ENCODE data around the gene ADO. TPM values are rescaled to one million over a fixed set of nuclear protein-coding genes. Genes with fewer than 3 reads are reported as not detected.

ADO gene
- total RNA-seq, 1 experiment from 2014 or later = 29.3 TPM

DNA sequence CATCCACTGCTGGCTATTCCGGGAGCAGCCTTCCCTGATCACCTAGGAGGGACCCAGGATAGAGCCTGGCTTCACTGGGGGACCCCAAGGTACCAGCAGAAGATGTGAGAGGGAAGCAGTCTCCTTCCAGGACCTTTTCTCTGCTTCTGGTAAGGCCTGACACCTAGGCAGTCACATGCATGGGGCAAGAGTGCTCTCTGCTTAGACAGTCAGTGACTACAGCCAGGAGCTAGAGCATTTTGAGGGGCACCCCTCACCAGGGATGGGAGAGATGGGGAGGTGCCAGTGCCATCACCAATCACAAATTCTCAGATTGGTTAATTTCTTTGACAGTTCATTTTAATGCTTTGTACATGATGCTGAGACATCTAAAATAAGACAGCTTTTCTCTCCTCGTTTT, 13.9 kb upstream of the ADO start:
- H3K27me3 Mint-ChIP-seq (ENCODE audit: low read depth) = no peaks in the 10 kb centered on the region
- ATAC-seq = no peak
- peaks cover 21% of the 10 kb centered on the region for H3K9me3 Mint-ChIP-seq
- TF ChIP-seq, protein P1, sequence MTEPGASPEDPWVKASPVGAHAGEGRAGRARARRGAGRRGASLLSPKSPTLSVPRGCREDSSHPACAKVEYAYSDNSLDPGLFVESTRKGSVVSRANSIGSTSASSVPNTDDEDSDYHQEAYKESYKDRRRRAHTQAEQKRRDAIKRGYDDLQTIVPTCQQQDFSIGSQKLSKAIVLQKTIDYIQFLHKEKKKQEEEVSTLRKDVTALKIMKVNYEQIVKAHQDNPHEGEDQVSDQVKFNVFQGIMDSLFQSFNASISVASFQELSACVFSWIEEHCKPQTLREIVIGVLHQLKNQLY (CRISPR knock-in tag; IDR thresholded peaks at IDR 0.05) = no peak
- no peak for TF ChIP-seq NR1H2 (CRISPR knock-in tag; IDR thresholded peaks at IDR 0.05)
- TF ChIP-seq, protein P2, sequence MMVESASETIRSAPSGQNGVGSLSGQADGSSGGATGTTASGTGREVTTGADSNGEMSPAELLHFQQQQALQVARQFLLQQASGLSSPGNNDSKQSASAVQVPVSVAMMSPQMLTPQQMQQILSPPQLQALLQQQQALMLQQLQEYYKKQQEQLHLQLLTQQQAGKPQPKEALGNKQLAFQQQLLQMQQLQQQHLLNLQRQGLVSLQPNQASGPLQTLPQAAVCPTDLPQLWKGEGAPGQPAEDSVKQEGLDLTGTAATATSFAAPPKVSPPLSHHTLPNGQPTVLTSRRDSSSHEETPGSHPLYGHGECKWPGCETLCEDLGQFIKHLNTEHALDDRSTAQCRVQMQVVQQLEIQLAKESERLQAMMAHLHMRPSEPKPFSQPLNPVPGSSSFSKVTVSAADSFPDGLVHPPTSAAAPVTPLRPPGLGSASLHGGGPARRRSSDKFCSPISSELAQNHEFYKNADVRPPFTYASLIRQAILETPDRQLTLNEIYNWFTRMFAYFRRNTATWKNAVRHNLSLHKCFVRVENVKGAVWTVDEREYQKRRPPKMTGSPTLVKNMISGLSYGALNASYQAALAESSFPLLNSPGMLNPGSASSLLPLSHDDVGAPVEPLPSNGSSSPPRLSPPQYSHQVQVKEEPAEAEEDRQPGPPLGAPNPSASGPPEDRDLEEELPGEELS (CRISPR knock-in tag; IDR thresholded peaks at IDR 0.05) = no peak
- TF ChIP-seq, protein P3, sequence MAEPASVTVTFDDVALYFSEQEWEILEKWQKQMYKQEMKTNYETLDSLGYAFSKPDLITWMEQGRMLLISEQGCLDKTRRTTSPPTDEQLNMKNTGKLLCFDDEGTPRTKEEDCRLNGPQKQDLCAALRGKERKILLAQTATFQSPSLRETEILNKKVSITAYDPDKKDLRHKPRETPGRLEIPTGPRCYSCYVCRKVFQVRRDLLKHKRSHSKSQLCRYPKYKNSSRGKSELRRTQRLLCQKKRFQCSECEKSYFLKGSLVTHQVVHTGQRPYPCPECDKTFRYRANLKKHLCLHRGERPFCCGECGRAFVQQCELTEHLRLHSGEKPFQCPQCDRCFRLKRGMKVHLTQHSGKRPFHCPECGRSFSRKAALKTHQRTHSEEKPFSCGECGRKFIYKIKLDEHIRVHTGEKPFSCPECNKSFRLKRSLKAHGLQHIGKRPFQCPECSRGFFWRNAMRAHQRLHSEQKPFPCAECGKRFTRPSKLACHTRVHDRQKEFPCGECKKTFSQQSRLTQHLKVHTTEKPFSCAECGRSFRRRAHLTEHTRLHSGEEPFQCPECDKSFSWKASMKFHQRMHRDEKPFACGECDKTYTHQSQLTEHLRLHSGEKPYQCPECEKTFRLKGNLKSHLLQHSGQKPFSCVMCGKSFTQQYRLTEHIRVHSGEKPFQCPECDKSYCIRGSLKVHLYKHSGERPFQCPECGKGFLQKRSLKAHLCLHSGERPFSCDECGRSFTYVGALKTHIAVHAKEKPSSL (CRISPR knock-in tag; conservative IDR thresholded peaks at IDR 0.05) = no peak
- TF ChIP-seq ZNF671 (CRISPR knock-in tag; IDR thresholded peaks at IDR 0.05) = no peak
- TF ChIP-seq, protein P4, sequence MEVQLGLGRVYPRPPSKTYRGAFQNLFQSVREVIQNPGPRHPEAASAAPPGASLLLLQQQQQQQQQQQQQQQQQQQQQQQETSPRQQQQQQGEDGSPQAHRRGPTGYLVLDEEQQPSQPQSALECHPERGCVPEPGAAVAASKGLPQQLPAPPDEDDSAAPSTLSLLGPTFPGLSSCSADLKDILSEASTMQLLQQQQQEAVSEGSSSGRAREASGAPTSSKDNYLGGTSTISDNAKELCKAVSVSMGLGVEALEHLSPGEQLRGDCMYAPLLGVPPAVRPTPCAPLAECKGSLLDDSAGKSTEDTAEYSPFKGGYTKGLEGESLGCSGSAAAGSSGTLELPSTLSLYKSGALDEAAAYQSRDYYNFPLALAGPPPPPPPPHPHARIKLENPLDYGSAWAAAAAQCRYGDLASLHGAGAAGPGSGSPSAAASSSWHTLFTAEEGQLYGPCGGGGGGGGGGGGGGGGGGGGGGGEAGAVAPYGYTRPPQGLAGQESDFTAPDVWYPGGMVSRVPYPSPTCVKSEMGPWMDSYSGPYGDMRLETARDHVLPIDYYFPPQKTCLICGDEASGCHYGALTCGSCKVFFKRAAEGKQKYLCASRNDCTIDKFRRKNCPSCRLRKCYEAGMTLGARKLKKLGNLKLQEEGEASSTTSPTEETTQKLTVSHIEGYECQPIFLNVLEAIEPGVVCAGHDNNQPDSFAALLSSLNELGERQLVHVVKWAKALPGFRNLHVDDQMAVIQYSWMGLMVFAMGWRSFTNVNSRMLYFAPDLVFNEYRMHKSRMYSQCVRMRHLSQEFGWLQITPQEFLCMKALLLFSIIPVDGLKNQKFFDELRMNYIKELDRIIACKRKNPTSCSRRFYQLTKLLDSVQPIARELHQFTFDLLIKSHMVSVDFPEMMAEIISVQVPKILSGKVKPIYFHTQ (CRISPR knock-in tag; IDR thresholded peaks at IDR 0.05) = no peak
- TF ChIP-seq ZNF396 (CRISPR knock-in tag; IDR thresholded peaks at IDR 0.05; ENCODE audit: borderline replicate concordance) = no peak
- ChIA-PET POLR2A (no interaction called here), CTCF (interaction anchor here (1.6 kb wide), 1 partner anchor 14 kb away, joined by 4 read pairs; no protein-coding TSS in a partner anchor)
- H3K36me3 Mint-ChIP-seq = peaks cover 7% of the 10 kb centered on the region
- H3K27ac Mint-ChIP-seq = no peak overlapping the region
- H3K4me3 Mint-ChIP-seq = no peak overlapping the region
- DNase-seq (ENCODE audit: low spot score) = no peak
- H3K4me1 Mint-ChIP-seq = 0 out of 2 replicates have a peak, but pooled peaks cover 6% of the 10 kb centered on the region

DNA sequence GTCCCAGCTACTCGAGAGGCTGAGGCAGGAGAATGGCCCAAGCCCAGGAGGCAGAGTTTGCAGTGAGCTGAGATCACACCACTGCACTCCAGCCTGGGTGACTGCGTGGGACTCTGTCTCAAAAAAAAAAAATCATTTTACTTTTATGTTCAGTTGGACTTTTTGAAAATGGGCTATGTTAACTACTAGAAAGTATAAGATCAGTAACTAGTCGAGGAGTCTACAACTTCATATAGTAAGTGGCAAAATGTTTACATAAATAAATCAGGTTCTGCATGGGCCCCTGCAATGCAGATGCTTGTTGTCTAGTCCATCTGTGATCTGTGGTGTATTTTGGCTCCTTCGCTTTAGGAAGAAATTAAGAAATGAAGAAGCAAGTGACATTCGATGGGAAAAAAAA, 12.3 kb upstream of the ADO start:
- H3K9me3 Mint-ChIP-seq = peaks cover 8% of the 10 kb centered on the region
- CTCF ChIA-PET = interaction anchor here (1.6 kb wide), 1 partner anchor 12 kb away, joined by 4 read pairs; no protein-coding TSS in a partner anchor
- TF ChIP-seq SMAD4 (CRISPR knock-in tag; IDR thresholded peaks at IDR 0.05) = no peak
- TF ChIP-seq FOXK1 (CRISPR knock-in tag; IDR thresholded peaks at IDR 0.05) = no peak
- no peak for TF ChIP-seq ZNF263 (CRISPR knock-in tag; IDR thresholded peaks at IDR 0.05; ENCODE audit: low read depth)
- no peak for TF ChIP-seq ZNF121 (CRISPR knock-in tag; IDR thresholded peaks at IDR 0.05)
- TF ChIP-seq, protein P5, sequence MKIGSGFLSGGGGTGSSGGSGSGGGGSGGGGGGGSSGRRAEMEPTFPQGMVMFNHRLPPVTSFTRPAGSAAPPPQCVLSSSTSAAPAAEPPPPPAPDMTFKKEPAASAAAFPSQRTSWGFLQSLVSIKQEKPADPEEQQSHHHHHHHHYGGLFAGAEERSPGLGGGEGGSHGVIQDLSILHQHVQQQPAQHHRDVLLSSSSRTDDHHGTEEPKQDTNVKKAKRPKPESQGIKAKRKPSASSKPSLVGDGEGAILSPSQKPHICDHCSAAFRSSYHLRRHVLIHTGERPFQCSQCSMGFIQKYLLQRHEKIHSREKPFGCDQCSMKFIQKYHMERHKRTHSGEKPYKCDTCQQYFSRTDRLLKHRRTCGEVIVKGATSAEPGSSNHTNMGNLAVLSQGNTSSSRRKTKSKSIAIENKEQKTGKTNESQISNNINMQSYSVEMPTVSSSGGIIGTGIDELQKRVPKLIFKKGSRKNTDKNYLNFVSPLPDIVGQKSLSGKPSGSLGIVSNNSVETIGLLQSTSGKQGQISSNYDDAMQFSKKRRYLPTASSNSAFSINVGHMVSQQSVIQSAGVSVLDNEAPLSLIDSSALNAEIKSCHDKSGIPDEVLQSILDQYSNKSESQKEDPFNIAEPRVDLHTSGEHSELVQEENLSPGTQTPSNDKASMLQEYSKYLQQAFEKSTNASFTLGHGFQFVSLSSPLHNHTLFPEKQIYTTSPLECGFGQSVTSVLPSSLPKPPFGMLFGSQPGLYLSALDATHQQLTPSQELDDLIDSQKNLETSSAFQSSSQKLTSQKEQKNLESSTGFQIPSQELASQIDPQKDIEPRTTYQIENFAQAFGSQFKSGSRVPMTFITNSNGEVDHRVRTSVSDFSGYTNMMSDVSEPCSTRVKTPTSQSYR (CRISPR knock-in tag; IDR thresholded peaks at IDR 0.05) = no peak
- TF ChIP-seq, protein P4 (CRISPR knock-in tag; IDR thresholded peaks at IDR 0.05) = no peak
- TF ChIP-seq, protein P6, sequence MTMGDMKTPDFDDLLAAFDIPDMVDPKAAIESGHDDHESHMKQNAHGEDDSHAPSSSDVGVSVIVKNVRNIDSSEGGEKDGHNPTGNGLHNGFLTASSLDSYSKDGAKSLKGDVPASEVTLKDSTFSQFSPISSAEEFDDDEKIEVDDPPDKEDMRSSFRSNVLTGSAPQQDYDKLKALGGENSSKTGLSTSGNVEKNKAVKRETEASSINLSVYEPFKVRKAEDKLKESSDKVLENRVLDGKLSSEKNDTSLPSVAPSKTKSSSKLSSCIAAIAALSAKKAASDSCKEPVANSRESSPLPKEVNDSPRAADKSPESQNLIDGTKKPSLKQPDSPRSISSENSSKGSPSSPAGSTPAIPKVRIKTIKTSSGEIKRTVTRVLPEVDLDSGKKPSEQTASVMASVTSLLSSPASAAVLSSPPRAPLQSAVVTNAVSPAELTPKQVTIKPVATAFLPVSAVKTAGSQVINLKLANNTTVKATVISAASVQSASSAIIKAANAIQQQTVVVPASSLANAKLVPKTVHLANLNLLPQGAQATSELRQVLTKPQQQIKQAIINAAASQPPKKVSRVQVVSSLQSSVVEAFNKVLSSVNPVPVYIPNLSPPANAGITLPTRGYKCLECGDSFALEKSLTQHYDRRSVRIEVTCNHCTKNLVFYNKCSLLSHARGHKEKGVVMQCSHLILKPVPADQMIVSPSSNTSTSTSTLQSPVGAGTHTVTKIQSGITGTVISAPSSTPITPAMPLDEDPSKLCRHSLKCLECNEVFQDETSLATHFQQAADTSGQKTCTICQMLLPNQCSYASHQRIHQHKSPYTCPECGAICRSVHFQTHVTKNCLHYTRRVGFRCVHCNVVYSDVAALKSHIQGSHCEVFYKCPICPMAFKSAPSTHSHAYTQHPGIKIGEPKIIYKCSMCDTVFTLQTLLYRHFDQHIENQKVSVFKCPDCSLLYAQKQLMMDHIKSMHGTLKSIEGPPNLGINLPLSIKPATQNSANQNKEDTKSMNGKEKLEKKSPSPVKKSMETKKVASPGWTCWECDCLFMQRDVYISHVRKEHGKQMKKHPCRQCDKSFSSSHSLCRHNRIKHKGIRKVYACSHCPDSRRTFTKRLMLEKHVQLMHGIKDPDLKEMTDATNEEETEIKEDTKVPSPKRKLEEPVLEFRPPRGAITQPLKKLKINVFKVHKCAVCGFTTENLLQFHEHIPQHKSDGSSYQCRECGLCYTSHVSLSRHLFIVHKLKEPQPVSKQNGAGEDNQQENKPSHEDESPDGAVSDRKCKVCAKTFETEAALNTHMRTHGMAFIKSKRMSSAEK (CRISPR knock-in tag; IDR thresholded peaks at IDR 0.05; ENCODE audit: borderline replicate concordance) = no peak
- no peak for TF ChIP-seq NR1H2 (CRISPR knock-in tag; IDR thresholded peaks at IDR 0.05)
- TF ChIP-seq, protein P7, sequence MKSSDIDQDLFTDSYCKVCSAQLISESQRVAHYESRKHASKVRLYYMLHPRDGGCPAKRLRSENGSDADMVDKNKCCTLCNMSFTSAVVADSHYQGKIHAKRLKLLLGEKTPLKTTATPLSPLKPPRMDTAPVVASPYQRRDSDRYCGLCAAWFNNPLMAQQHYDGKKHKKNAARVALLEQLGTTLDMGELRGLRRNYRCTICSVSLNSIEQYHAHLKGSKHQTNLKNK (CRISPR knock-in tag; IDR thresholded peaks at IDR 0.05) = no peak
- no peak for TF ChIP-seq ESRRA (CRISPR knock-in tag; IDR thresholded peaks at IDR 0.05; ENCODE audit: borderline replicate concordance)

More for the DNA sequence above, 12.3 kb upstream of the ADO start:
- ATAC-seq (no peak), DNase-seq (ENCODE audit: low spot score) (no peak)
- H3K27ac Mint-ChIP-seq = no peak overlapping the region
- no peak overlapping the region for H3K4me3 Mint-ChIP-seq
- H3K27me3 Mint-ChIP-seq (ENCODE audit: low read depth) = no peaks in the 10 kb centered on the region
- H3K36me3 Mint-ChIP-seq = peaks cover under 1% of the 10 kb centered on the region; the same call in 1 of the 2 replicates
- POLR2A ChIA-PET = no interaction called here
- H3K4me1 Mint-ChIP-seq = peaks cover 17% of the 10 kb centered on the region

Data from WTC11 (cell line).